Osteoblast (primary cell): ENCODE results near the gene TMTC2. TPM values are rescaled to one million over a fixed set of nuclear protein-coding genes. Genes with fewer than 3 reads are reported as not detected.

ENCODE experiments used
- DNase-seq: peaks from one replicate; pipeline ENCODE4 v3.0.0; 2011; ENCODE audit warnings: low spot score, mixed read lengths; ENCODE audit not compliant: insufficient read length; ENCODE audit errors: missing footprints
- H2AFZ ChIP-seq: 2 replicates; pipeline ENCODE4 v1.6.0; 2011; ENCODE audit warnings: mild to moderate bottlenecking, low read length
- H3K27ac ChIP-seq: 2 replicates; pipeline ENCODE4 v1.5.1; 2011; ENCODE audit warnings: mild to moderate bottlenecking, low read depth, low read length, moderate library complexity
- H3K27me3 ChIP-seq: 2 replicates; pipeline ENCODE4 v1.6.0; 2012; ENCODE audit warnings: mild to moderate bottlenecking, control low read depth, inconsistent platforms, low read length, moderate library complexity; ENCODE audit not compliant: insufficient read depth
- H3K36me3 ChIP-seq: 2 replicates; pipeline ENCODE4 v1.5.1; 2011; ENCODE audit warnings: mild to moderate bottlenecking, low read length, control low read depth, moderate library complexity; ENCODE audit not compliant: insufficient read depth
- H3K4me1 ChIP-seq: 2 replicates; pipeline ENCODE4 v1.5.1; 2011; ENCODE audit warnings: mild to moderate bottlenecking, low read length, control low read depth, moderate library complexity; ENCODE audit not compliant: insufficient read depth
- H3K4me2 ChIP-seq: 2 replicates; pipeline ENCODE4 v1.6.0; 2011; ENCODE audit warnings: mild to moderate bottlenecking, low read length; ENCODE audit not compliant: insufficient read depth
- H3K4me3 ChIP-seq: fragments of 200-600 bp; sonication (generic); 3 replicates; pipeline ENCODE4 v1.5.1; 2012; ENCODE audit warnings: mild to moderate bottlenecking, low read length, inconsistent platforms; ENCODE audit not compliant: insufficient read depth
- H3K79me2 ChIP-seq: 2 replicates; pipeline ENCODE4 v1.6.0; 2012; ENCODE audit warnings: mild to moderate bottlenecking, low read length, control low read depth, inconsistent platforms; ENCODE audit not compliant: insufficient read depth
- H3K9me3 ChIP-seq: 2 replicates; pipeline ENCODE4 v1.5.1; 2011; ENCODE audit warnings: low read depth, low read length, control low read depth
- H4K20me1 ChIP-seq: 2 replicates; pipeline ENCODE4 v1.6.0; 2012; ENCODE audit warnings: mild to moderate bottlenecking, low read length, control low read depth; ENCODE audit not compliant: insufficient read depth
- total RNA-seq: library from RNA; depleted of rRNA; stranded (reverse); fragments of >200 nt; gene quantifications from 2 replicates; pipeline ENCODE4 v1.2.3, GENCODE V29; 2012
- TF ChIP-seq, protein P1 (sequence below): IDR thresholded peaks from 2 replicates; pipeline ENCODE4 v1.5.1; 2011; ENCODE audit warnings: mild to moderate bottlenecking, low read depth, low read length, moderate library complexity; ENCODE audit errors: extremely low read depth

TMTC2 gene
- total RNA-seq, 1 donor = 2.5 TPM

GRCh38 chr12:83157604-83158003, 470.9 kb downstream of the TMTC2 start:
- TF ChIP-seq, protein P1, sequence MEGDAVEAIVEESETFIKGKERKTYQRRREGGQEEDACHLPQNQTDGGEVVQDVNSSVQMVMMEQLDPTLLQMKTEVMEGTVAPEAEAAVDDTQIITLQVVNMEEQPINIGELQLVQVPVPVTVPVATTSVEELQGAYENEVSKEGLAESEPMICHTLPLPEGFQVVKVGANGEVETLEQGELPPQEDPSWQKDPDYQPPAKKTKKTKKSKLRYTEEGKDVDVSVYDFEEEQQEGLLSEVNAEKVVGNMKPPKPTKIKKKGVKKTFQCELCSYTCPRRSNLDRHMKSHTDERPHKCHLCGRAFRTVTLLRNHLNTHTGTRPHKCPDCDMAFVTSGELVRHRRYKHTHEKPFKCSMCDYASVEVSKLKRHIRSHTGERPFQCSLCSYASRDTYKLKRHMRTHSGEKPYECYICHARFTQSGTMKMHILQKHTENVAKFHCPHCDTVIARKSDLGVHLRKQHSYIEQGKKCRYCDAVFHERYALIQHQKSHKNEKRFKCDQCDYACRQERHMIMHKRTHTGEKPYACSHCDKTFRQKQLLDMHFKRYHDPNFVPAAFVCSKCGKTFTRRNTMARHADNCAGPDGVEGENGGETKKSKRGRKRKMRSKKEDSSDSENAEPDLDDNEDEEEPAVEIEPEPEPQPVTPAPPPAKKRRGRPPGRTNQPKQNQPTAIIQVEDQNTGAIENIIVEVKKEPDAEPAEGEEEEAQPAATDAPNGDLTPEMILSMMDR = no peak
- no peak for DNase-seq

DNA sequence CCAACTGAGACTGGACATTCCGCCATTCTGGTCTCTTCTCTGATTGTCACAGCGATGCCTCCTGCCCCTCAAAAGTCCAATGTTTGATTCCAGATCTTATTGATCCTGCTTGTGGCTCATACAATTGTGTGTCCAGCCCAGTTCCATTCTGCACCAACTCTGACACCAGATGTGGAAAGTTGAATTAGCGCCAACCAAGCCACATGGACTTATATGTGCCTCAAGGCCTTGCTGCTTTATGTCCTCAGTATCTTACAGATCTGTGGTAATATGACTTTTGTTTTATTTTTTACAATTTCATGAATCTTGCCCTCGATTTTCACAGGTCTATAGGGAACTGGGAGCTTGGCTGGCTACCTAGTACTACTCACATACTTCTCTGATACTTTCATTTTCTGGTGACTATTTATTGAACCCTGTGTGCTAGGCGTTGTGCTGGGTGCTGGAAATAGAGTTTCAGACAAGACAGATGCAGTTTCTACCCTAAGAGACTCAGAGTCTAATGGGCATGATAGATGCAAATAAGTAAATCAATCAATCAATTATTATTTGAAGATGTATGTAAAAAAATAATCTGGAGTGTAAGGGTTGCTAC, 472.0 kb downstream of the TMTC2 start:
- no peak for DNase-seq
- no peaks in the 10 kb centered on the region for H3K36me3 ChIP-seq
- TF ChIP-seq, protein P1 = no peak

More at GRCh38 chr12:83157604-83158003, 470.9 kb downstream of the TMTC2 start:
- H3K27me3 ChIP-seq = no peaks in the 10 kb centered on the region
- no peak overlapping the region for H3K4me2 ChIP-seq
- H3K9me3 ChIP-seq = no peaks in the 10 kb centered on the region
- H3K79me2 ChIP-seq = no peaks in the 10 kb centered on the region
- no peak overlapping the region for H3K4me3 ChIP-seq
- H4K20me1 ChIP-seq = no peaks in the 10 kb centered on the region
- no peak overlapping the region for H2AFZ ChIP-seq
- H3K27ac ChIP-seq = no peak overlapping the region
- no peaks in the 10 kb centered on the region for H3K36me3 ChIP-seq
- no peaks in the 10 kb centered on the region for H3K4me1 ChIP-seq

DNA sequence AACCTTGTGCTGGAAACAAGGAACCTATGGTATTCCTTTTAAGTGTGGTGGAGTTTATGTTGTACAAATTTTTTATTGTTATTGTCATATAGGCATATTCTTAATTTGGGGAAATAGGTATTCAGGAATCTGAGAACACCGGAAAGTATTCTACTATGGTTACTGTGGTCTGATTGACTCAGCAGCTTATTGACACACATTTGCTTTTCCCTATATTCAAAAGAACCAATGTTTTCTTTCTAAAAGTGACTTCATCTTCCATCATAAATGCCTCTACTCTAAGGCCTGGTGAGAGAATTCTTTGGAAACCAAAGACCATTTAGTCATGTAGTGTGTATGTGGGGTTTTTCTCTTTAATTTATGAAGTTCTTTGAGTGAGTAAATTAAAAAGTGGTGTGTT, 474.8 kb downstream of the TMTC2 start:
- H3K36me3 ChIP-seq = no peaks in the 10 kb centered on the region
- H3K27ac ChIP-seq = no peak overlapping the region

More for the DNA sequence above, 472.0 kb downstream of the TMTC2 start:
- Histone ChIP-seq H3K27ac (no peak overlapping the region), H3K9me3 (no peaks in the 10 kb centered on the region), H2AFZ (no peak overlapping the region), H3K27me3 (no peaks in the 10 kb centered on the region), H3K4me1 (no peaks in the 10 kb centered on the region), H3K4me3 (no peak overlapping the region), H3K4me2 (no peak overlapping the region), H4K20me1 (no peaks in the 10 kb centered on the region), H3K79me2 (no peaks in the 10 kb centered on the region)

GRCh38 chr12:83168751-83169150, 482.0 kb downstream of the TMTC2 start:
- TF ChIP-seq, protein P1 = no peak
- H3K79me2 ChIP-seq = no peaks in the 10 kb centered on the region

More for the DNA sequence above, 474.8 kb downstream of the TMTC2 start:
- Histone ChIP-seq H2AFZ (no peak overlapping the region), H3K4me2 (no peak overlapping the region), H4K20me1 (no peaks in the 10 kb centered on the region), H3K4me3 (no peak overlapping the region), H3K27me3 (no peaks in the 10 kb centered on the region), H3K9me3 (no peaks in the 10 kb centered on the region), H3K79me2 (no peaks in the 10 kb centered on the region), H3K4me1 (no peaks in the 10 kb centered on the region)
- TF ChIP-seq, protein P1 = no peak
- DNase-seq = no peak

More at GRCh38 chr12:83168751-83169150, 482.0 kb downstream of the TMTC2 start:
- no peaks in the 10 kb centered on the region for H3K4me1 ChIP-seq
- H3K4me2 ChIP-seq = no peak overlapping the region
- no peaks in the 10 kb centered on the region for H3K9me3 ChIP-seq
- H3K27ac ChIP-seq = no peak overlapping the region
- H2AFZ ChIP-seq = no peak overlapping the region
- H4K20me1 ChIP-seq = no peaks in the 10 kb centered on the region
- H3K36me3 ChIP-seq = no peaks in the 10 kb centered on the region
- no peak overlapping the region for H3K4me3 ChIP-seq
- H3K27me3 ChIP-seq = no peaks in the 10 kb centered on the region
- no peak for DNase-seq
